Upper lobe of left lung (tissue), 6 donors: ENCODE results near the gene TAP2. TPM values are rescaled to one million over a fixed set of nuclear protein-coding genes. Genes with fewer than 3 reads are reported as not detected.
A peak's percentile ranks its signal among the peaks of the same experiment; 100 is the strongest.

Source experiments
- ATAC-seq, 2 donors: fragments of 200-7000 bp; cut with Tn5 transposase; one replicate each; pipeline ENCODE4 v1.9.1; 2022; ENCODE audit warnings: mild to moderate bottlenecking in 2 of 2, moderate library complexity in 2 of 2; ENCODE audit not compliant: low FRiP score in 2 of 2
- DNase-seq, 2 donors: peaks; one replicate each; pipeline ENCODE4 v3.0.0-alpha.2; 2019 to 2020
- H3K27ac ChIP-seq, 4 donors: fragments of 200-600 bp; sonication (generic); one replicate each; pipeline ENCODE4 v1.5.1; 2016 to 2019
- H3K27me3 ChIP-seq, 4 donors: fragments of 200-600 bp; sonication (generic); one replicate each; pipeline ENCODE4 v1.5.1; 2017 to 2019
- H3K36me3 ChIP-seq, 4 donors: fragments of 200-600 bp; sonication (generic); one replicate each; pipeline ENCODE4 v1.5.1; 2016 to 2019
- H3K4me1 ChIP-seq, 4 donors: fragments of 200-600 bp; sonication (generic); one replicate each; pipeline ENCODE4 v1.5.1; 2018 to 2019
- H3K4me3 ChIP-seq, 4 donors: fragments of 200-600 bp; sonication (generic); one replicate each; pipeline ENCODE4 v1.5.1; 2017 to 2019; ENCODE audit warnings: mild to moderate bottlenecking in 2 of 4, moderate library complexity in 1 of 4
- H3K9me3 ChIP-seq, 4 donors: fragments of 200-600 bp; sonication (generic); one replicate each; pipeline ENCODE4 v1.5.1; 2018 to 2019
- EP300 ChIP-seq, 4 donors: sonication (generic); formaldehyde crosslinking; IDR thresholded peaks; one replicate each; pipeline ENCODE4 v1.5.1; 2017; ENCODE audit warnings: antibody characterized with exemption in 4 of 4, control low read depth in 2 of 4
- POLR2A ChIP-seq, 4 donors: fragments of 450-650 bp; IDR thresholded peaks; one replicate each; pipeline ENCODE4 v1.5.1; 2016 to 2017; ENCODE audit warnings: antibody characterized with exemption in 4 of 4, mild to moderate bottlenecking in 2 of 4
- POLR2AphosphoS5 ChIP-seq, 2 donors: sonication (generic); formaldehyde crosslinking; IDR thresholded peaks; one replicate each; pipeline ENCODE4 v1.5.1; 2017; ENCODE audit warnings: antibody characterized with exemption in 2 of 2
- WGBS, 2 donors: methylation state at CpG; one replicate each; pipeline ENCODE4 v1.1.5; 2017 to 2018; 5-methylcytosine and 5-hydroxymethylcytosine counted together
- total RNA-seq, 6 donors: library from RNA; depleted of rRNA in 4 of 6; stranded (reverse); fragments of >200 nt in 4 of 6; gene quantifications; one replicate each; pipeline versions ENCODE4 v1.1.0 to v1.2.1, GENCODE V29; 2016 to 2021
- TF ChIP-seq, protein P1 (sequence below), 6 experiments: fragments of 450-650 bp in 4 of 6; fragments of 200-600 bp in 2 of 6; sonication (generic) in 2 of 6; IDR thresholded peaks; one replicate each; pipeline ENCODE4 v1.5.1; 2016 to 2019; ENCODE audit warnings: antibody characterized with exemption in 6 of 6
- donor health status: DM: no; HTN: no; CAD: no; lungs with moderate emphysema.
- donor health status: DM: no; HTN: yes; CAD: no; lungs with severe emphysema.

TAP2 gene
- total RNA-seq, 6 donors from 2014 or later: 17.6 to 266 (median 62.1) TPM

DNA sequence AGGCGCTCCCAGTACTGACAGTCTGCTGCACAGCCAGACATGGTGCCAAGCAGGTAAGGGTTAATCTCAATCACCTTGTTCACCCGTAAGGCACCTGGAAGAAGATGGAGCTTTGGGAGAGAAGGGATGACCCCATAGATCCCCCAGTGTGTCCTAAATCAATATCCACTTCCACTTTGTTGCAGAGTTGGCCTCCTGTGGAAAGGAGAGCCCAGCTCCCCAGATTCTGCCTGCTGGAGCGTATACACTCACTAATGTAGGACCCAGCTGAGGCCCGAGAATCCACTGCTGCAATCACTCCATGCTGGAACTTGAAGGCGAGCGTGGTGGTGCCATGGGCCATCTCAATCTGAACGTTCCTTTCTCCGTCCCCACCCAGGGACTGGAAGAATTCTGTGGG, 4.2 kb upstream of the TAP2 start:
- Histone ChIP-seq H3K4me1 (peaks cover 32 to 56% (median 47%) of the 10 kb centered on the region in 4 donors), H3K9me3 (no peaks in the 10 kb centered on the region), H3K36me3 (peaks cover 15 to 54% (median 27%) of the 10 kb centered on the region in 4 donors), H3K4me3 (peak overlapping the region in 3 of 4 donors; percentile 74 to 86 (median 74)), H3K27me3 (no peaks in the 10 kb centered on the region), H3K27ac (peak overlapping the region; percentile 94 to 99 (median 96))
- 48 to 57% methylated on average over 8 of the region's 8 CpGs for WGBS, 2 donors
- DNase-seq (no peak), ATAC-seq (no peak)
- TF ChIP-seq POLR2A (IDR thresholded peaks at IDR 0.05) (no peak), EP300 (IDR thresholded peaks at IDR 0.05) (no peak), POLR2AphosphoS5 (IDR thresholded peaks at IDR 0.05) (no peak)
- TF ChIP-seq, protein P1, sequence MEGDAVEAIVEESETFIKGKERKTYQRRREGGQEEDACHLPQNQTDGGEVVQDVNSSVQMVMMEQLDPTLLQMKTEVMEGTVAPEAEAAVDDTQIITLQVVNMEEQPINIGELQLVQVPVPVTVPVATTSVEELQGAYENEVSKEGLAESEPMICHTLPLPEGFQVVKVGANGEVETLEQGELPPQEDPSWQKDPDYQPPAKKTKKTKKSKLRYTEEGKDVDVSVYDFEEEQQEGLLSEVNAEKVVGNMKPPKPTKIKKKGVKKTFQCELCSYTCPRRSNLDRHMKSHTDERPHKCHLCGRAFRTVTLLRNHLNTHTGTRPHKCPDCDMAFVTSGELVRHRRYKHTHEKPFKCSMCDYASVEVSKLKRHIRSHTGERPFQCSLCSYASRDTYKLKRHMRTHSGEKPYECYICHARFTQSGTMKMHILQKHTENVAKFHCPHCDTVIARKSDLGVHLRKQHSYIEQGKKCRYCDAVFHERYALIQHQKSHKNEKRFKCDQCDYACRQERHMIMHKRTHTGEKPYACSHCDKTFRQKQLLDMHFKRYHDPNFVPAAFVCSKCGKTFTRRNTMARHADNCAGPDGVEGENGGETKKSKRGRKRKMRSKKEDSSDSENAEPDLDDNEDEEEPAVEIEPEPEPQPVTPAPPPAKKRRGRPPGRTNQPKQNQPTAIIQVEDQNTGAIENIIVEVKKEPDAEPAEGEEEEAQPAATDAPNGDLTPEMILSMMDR (IDR thresholded peaks at IDR 0.05): no peak

DNA sequence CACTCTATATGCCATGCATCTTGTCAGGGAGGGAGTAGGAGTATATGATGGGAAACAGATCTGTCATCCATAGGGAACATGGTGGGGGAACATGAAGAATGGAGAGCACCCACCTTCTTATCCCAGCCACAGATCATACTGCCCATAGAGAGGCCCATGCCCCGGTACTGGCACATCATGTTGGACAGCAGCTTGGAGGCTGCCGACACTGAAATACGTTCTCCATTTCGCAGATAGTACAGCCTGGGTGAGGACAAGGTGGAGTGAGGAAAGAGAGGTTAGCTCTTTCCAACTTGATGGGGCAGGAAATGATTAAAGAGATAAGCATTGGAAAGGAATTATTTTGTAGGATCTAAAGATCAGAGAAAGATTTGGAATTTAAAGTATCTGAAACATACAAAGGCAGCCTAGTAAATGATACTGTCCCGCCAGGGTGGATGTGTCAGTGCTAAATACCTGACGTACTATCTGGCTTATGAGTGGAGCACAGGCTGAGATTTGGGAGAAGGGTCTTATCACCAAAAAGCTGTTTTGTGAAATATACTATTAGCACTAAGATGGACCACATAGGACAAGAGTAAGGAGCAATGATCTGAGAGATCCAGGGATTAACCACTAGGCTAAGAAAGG, 3.6 kb upstream of the TAP2 start:
- TF ChIP-seq, protein P1 (IDR thresholded peaks at IDR 0.05): no peak
- TF ChIP-seq EP300 (IDR thresholded peaks at IDR 0.05): no peak
- TF ChIP-seq POLR2A (IDR thresholded peaks at IDR 0.05): no peak
- no peak for TF ChIP-seq POLR2AphosphoS5 (IDR thresholded peaks at IDR 0.05)
- Histone ChIP-seq H3K9me3 (no peaks in the 10 kb centered on the region), H3K4me1 (peaks cover 35 to 55% (median 49%) of the 10 kb centered on the region in 4 donors), H3K27ac (peak overlapping the region; percentile 94 to 99 (median 96)), H3K4me3 (peak overlapping the region in 3 of 4 donors; percentile 74 to 86 (median 74)), H3K27me3 (no peaks in the 10 kb centered on the region), H3K36me3 (peaks cover 12 to 49% (median 22%) of the 10 kb centered on the region in 4 donors)
- DNase-seq (no peak), ATAC-seq (no peak)
- WGBS, 2 donors: 79 to 82% methylated on average over 6 of the region's 6 CpGs

DNA sequence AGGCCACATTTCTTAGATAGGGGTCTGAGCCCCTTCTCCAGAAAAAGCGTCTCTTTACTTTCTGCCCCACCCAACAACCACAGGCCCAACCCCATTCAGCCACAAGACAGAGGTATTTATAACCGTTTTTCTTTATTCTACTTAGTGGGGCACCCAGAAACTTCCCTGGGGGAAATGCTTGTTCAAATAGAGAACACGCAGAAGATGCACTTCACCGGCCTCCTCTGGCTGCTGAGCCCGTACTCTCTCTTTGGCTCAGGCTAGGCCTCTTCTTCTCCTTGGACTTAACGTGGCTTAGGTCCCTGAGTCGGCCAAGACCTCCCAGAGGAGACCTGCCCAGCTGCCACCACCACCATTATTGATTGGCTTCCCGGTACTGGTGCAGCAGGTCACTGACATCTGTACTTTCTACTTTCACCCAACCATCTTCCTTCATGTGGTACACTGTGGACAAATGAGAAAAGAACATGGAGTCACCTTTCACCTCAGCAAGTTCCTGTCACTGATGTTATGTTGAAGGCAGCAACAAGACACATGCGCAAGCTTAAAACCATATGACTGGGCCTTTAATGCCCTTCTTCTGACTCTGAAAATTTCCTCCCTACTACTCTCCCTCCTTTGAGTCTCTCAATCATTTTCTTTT, 2.2 kb upstream of the TAP2 start:
- no peak overlapping the region for H3K4me3 ChIP-seq
- 72 to 74% methylated on average over 9 of the region's 9 CpGs for WGBS, 2 donors
- peaks cover 25 to 45% (median 37%) of the 10 kb centered on the region in 4 donors for H3K4me1 ChIP-seq
- no peaks in the 10 kb centered on the region for H3K9me3 ChIP-seq
- H3K36me3 ChIP-seq: peaks cover 0 to 39% (median 13%) of the 10 kb centered on the region in 4 donors
- DNase-seq: no peak
- no peaks in the 10 kb centered on the region for H3K27me3 ChIP-seq
- ATAC-seq: no peak
- TF ChIP-seq, protein P1 (IDR thresholded peaks at IDR 0.05): no peak
- TF ChIP-seq POLR2A (IDR thresholded peaks at IDR 0.05): no peak
- TF ChIP-seq POLR2AphosphoS5 (IDR thresholded peaks at IDR 0.05): no peak
- no peak for TF ChIP-seq EP300 (IDR thresholded peaks at IDR 0.05)
- peak overlapping the region in 3 of 4 donors; percentile 36 to 99 (median 38) for H3K27ac ChIP-seq

DNA sequence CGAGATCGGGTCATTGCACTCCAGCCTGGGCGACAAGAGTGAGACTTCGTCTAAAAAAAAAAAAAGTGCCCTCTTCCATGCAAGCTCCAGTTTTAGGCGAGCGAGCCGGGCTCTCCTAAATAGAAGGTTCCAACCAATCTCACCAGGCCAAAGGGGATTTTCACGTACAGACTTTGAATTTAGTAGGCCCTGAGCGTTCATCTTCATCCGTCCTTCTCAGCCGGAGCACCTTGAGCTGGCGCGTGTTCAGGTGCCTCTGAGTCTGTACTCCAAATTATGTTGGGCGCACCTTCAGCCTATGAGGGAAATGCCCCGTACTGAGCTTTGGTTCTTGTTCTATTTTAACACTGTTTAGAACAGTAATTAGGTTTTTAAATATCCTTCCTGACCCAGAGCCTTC, 817 bp upstream of the TAP2 start:
- H3K9me3 ChIP-seq: no peaks in the 10 kb centered on the region
- H3K4me1 ChIP-seq: peaks cover 18 to 39% (median 27%) of the 10 kb centered on the region in 4 donors
- DNase-seq: no peak
- H3K36me3 ChIP-seq: peaks cover 0 to 46% (median 21%) of the 10 kb centered on the region in 4 donors
- no peaks in the 10 kb centered on the region for H3K27me3 ChIP-seq
- ATAC-seq: no peak
- H3K27ac ChIP-seq: peak overlapping the region; percentile 89 to 99 (median 92)
- WGBS, 2 donors: 89 to 90% methylated on average over 15 of the region's 15 CpGs
- H3K4me3 ChIP-seq: no peak overlapping the region
- no peak for TF ChIP-seq POLR2AphosphoS5 (IDR thresholded peaks at IDR 0.05)
- TF ChIP-seq POLR2A (IDR thresholded peaks at IDR 0.05): no peak
- TF ChIP-seq, protein P1 (IDR thresholded peaks at IDR 0.05): no peak
- TF ChIP-seq EP300 (IDR thresholded peaks at IDR 0.05): no peak
